H1 (cell line): ENCODE measurements around the gene SCNN1B. TPM values are rescaled to one million over a fixed set of nuclear protein-coding genes. Genes with fewer than 3 reads are reported as not detected.

Source experiments
- CTCF ChIA-PET: fragments of 300-600 bp; sonication (Branson Sonifier 250); formaldehyde crosslinking; loops from one replicate; lab custom pipeline; 2021; ENCODE audit not compliant: partially characterized antibody; lab: Charles Lee
- POLR2A ChIA-PET: fragments of 300-600 bp; sonication (Branson Sonifier 250); formaldehyde crosslinking; loops from one replicate; lab custom pipeline; 2021; ENCODE audit warnings: inconsistent platforms; ENCODE audit not compliant: partially characterized antibody; lab: Charles Lee
- DNase-seq, 2 experiments: peaks; one replicate each; pipeline versions ENCODE4 v3.0.0 to v3.0.0-alpha.2; 2010 to 2022; ENCODE audit warnings: low spot score in 2 of 2, low read depth in 1 of 2, mixed read lengths in 1 of 2
- FAIRE-seq: peaks from 2 replicates; lab custom pipeline; 2011; peaks lifted over from hg19 to GRCh38; lab: Jason Lieb, UNC
- H2AFZ ChIP-seq: 2 replicates; pipeline ENCODE4 v1.8.1; 2012; ENCODE audit warnings: low read length, inconsistent platforms
- H2AK5ac ChIP-seq: 2 replicates; pipeline ENCODE4 v1.6.1; 2013; ENCODE audit warnings: low read depth, low read length
- H2BK120ac ChIP-seq: replicated peaks from 2 replicates; pipeline ENCODE3; 2013; ENCODE audit warnings: low read depth, low read length, inconsistent platforms
- H2BK12ac ChIP-seq: 2 replicates; pipeline ENCODE4 v1.6.1; 2013; ENCODE audit warnings: low read depth, low read length
- H2BK15ac ChIP-seq: 2 replicates; pipeline ENCODE4 v1.6.1; 2013; ENCODE audit warnings: low read length
- H2BK20ac ChIP-seq: 2 replicates; pipeline ENCODE4 v1.6.1; 2013; ENCODE audit warnings: low read length
- H2BK5ac ChIP-seq: 2 replicates; pipeline ENCODE4 v1.6.1; 2013; ENCODE audit warnings: low read depth, low read length
- H3K14ac ChIP-seq: 2 replicates; pipeline ENCODE4 v1.6.1; 2013; ENCODE audit warnings: inconsistent platforms; ENCODE audit not compliant: insufficient read length
- H3K18ac ChIP-seq: 2 replicates; pipeline ENCODE4 v1.6.1; 2013; ENCODE audit warnings: low read length; ENCODE audit errors: extremely low read depth
- H3K23ac ChIP-seq: 2 replicates; pipeline ENCODE4 v1.6.1; 2013; ENCODE audit warnings: inconsistent platforms; ENCODE audit not compliant: insufficient read length
- H3K23me2 ChIP-seq: 2 replicates; pipeline ENCODE4 v1.6.1; 2013; ENCODE audit warnings: low read depth, low read length
- H3K27ac ChIP-seq: 2 replicates; pipeline ENCODE4 v1.6.1; 2011; ENCODE audit warnings: low read depth, low read length, inconsistent platforms
- H3K27me3 ChIP-seq, 4 experiments: replicated peaks in 1 of 4; 1 replicate in 1 of 4; 2 replicates in 3 of 4; pipeline versions ENCODE4 v1.6.1 to v1.8.1; 2011 to 2013; ENCODE audit warnings: low read length in 3 of 4, mild to moderate bottlenecking in 3 of 4, inconsistent platforms in 2 of 4, mixed read lengths in 2 of 4, moderate library complexity in 1 of 4; ENCODE audit not compliant: control insufficient read depth in 3 of 4, insufficient read depth in 3 of 4; ENCODE audit errors: extremely low read depth in 1 of 4
- H3K36me3 ChIP-seq, 4 experiments: 2 replicates each; pipeline versions ENCODE4 v1.6.1 to v1.8.1; 2011 to 2013; ENCODE audit warnings: mild to moderate bottlenecking in 4 of 4, low read length in 3 of 4, moderate library complexity in 2 of 4, control low read depth in 1 of 4, inconsistent platforms in 1 of 4; ENCODE audit not compliant: insufficient read depth in 4 of 4, control insufficient read depth in 2 of 4
- H3K4ac ChIP-seq: replicated peaks from 2 replicates; pipeline ENCODE3; 2013; ENCODE audit warnings: low read length, low read depth, mixed read lengths, inconsistent platforms; ENCODE audit not compliant: insufficient read length
- H3K4me1 ChIP-seq, 4 experiments: replicated peaks in 1 of 4; 1 replicate in 1 of 4; 2 replicates in 3 of 4; pipeline versions ENCODE4 v1.6.1 to v1.8.1; 2011 to 2013; ENCODE audit warnings: low read length in 3 of 4, inconsistent platforms in 2 of 4, mixed read lengths in 1 of 4; ENCODE audit not compliant: insufficient read depth in 4 of 4, control insufficient read depth in 3 of 4
- H3K4me2 ChIP-seq, 2 experiments: 2 replicates each; pipeline versions ENCODE4 v1.6.1 to v1.8.1; 2011 to 2013; ENCODE audit warnings: low read depth in 2 of 2, low read length in 2 of 2, control low read depth in 1 of 2, inconsistent platforms in 1 of 2, mild to moderate bottlenecking in 1 of 2; ENCODE audit not compliant: insufficient read depth in 1 of 2
- H3K4me3 ChIP-seq, 4 experiments: fragments of 200-600, 300-600 bp in 1 of 4; sonication (generic), shearing (Covaris generic), sonication (Bioruptor Twin) in 1 of 4; 2 replicates each; pipeline versions ENCODE4 v1.5.1 to v1.8.1; 2011 to 2016; ENCODE audit warnings: low read length in 4 of 4, low read depth in 3 of 4, control low read depth in 2 of 4, inconsistent platforms in 2 of 4, mild to moderate bottlenecking in 2 of 4, mixed read lengths in 1 of 4, moderate library complexity in 1 of 4; ENCODE audit not compliant: insufficient read depth in 2 of 4; ENCODE audit errors: extremely low read depth in 1 of 4
- H3K56ac ChIP-seq: replicated peaks from 2 replicates; pipeline ENCODE3; 2013; ENCODE audit warnings: low read depth, mild to moderate bottlenecking, mixed read lengths, low read length, inconsistent platforms; ENCODE audit not compliant: insufficient read length
- H3K79me1 ChIP-seq: 2 replicates; pipeline ENCODE4 v1.6.1; 2013; ENCODE audit warnings: low read depth, low read length, control low read depth
- H3K79me2 ChIP-seq, 2 experiments: 2 replicates each; pipeline versions ENCODE4 v1.6.1 to v1.8.1; 2012 to 2013; ENCODE audit warnings: low read length in 2 of 2, mild to moderate bottlenecking in 2 of 2, inconsistent platforms in 1 of 2; ENCODE audit not compliant: insufficient read depth in 2 of 2, control insufficient read depth in 1 of 2
- H3K9ac ChIP-seq, 4 experiments: replicated peaks in 1 of 4; 1 replicate in 1 of 4; 2 replicates in 3 of 4; pipeline versions ENCODE4 v1.6.1 to v1.8.1; 2011 to 2013; ENCODE audit warnings: low read depth in 3 of 4, low read length in 3 of 4, control low read depth in 2 of 4, mild to moderate bottlenecking in 2 of 4, moderate library complexity in 2 of 4, inconsistent platforms in 1 of 4; ENCODE audit errors: extremely low read depth in 1 of 4
- H3K9me3 ChIP-seq, 2 experiments: 2 replicates each; pipeline versions ENCODE4 v1.6.1 to v1.8.1; 2012 to 2013; ENCODE audit warnings: mild to moderate bottlenecking in 2 of 2, moderate library complexity in 2 of 2, control low read depth in 1 of 2, inconsistent platforms in 1 of 2, low read depth in 1 of 2, low read length in 1 of 2, mixed read lengths in 1 of 2; ENCODE audit not compliant: insufficient read depth in 2 of 2
- H4K20me1 ChIP-seq, 2 experiments: replicated peaks in 1 of 2; 2 replicates each; pipeline versions ENCODE3 to v1.8.1; 2011 to 2013; ENCODE audit warnings: inconsistent platforms in 2 of 2, low read length in 2 of 2, mild to moderate bottlenecking in 1 of 2; ENCODE audit not compliant: insufficient read depth in 2 of 2, control insufficient read depth in 1 of 2
- H4K5ac ChIP-seq: 2 replicates; pipeline ENCODE4 v1.6.1; 2013; ENCODE audit warnings: low read length, low read depth, mixed read lengths, inconsistent platforms; ENCODE audit not compliant: insufficient read length
- H4K8ac ChIP-seq: 2 replicates; pipeline ENCODE4 v1.8.0; 2013; ENCODE audit warnings: mild to moderate bottlenecking, moderate library complexity, low read length, inconsistent platforms; ENCODE audit not compliant: insufficient read depth; ENCODE audit errors: extremely low read depth
- H4K91ac ChIP-seq: replicated peaks from 2 replicates; pipeline ENCODE3; 2013; ENCODE audit warnings: low read length, mixed read lengths, inconsistent platforms; ENCODE audit not compliant: insufficient read length
- BRCA1 ChIP-seq: IDR thresholded peaks from 2 replicates; pipeline ENCODE4 v1.6.1; 2012; ENCODE audit warnings: low read depth, low read length, improper control_type of control experiment
- CHD1 ChIP-seq: IDR thresholded peaks from 2 replicates; pipeline ENCODE4 v1.6.1; 2012; ENCODE audit warnings: low read depth, low read length, improper control_type of control experiment
- HDAC6 ChIP-seq: IDR thresholded peaks from one replicate; pipeline ENCODE4 v1.7.1; 2012; ENCODE audit warnings: low read depth, mild to moderate bottlenecking, inconsistent platforms, low read length, moderate library complexity
- MAFK ChIP-seq: IDR thresholded peaks from 2 replicates; pipeline ENCODE4 v1.6.1; 2012; ENCODE audit warnings: low read depth, mild to moderate bottlenecking, improper control_type of control experiment, low read length
- NRF1 ChIP-seq: IDR thresholded peaks from 2 replicates; pipeline ENCODE4 v1.6.1; 2011; ENCODE audit warnings: mild to moderate bottlenecking, low read depth, low read length, improper control_type of control experiment
- PHF8 ChIP-seq: fragments of 200-600 bp; sonication (generic); conservative IDR thresholded peaks from 2 replicates; pipeline ENCODE4 v1.7.1; 2012; ENCODE audit warnings: low read depth, mild to moderate bottlenecking, inconsistent platforms, low read length, moderate library complexity
- SIN3A ChIP-seq, 2 experiments: IDR thresholded peaks in 1 of 2; conservative IDR thresholded peaks in 1 of 2; 2 replicates each; pipeline ENCODE4 v1.6.1; 2011 to 2012; ENCODE audit warnings: low read length in 2 of 2, improper control_type of control experiment in 1 of 2, low read depth in 1 of 2, mild to moderate bottlenecking in 1 of 2
- SIRT6 ChIP-seq: IDR thresholded peaks from one replicate; pipeline ENCODE4 v1.7.1; 2012; ENCODE audit warnings: low read length, inconsistent platforms
- SP2 ChIP-seq: IDR thresholded peaks from 2 replicates; pipeline ENCODE4 v1.6.1; 2012; ENCODE audit warnings: mild to moderate bottlenecking, low read length, inconsistent platforms
- TAF7 ChIP-seq: optimal IDR thresholded peaks from 2 replicates; pipeline ENCODE3; 2011; ENCODE audit warnings: low read depth, mild to moderate bottlenecking, inconsistent platforms, low read length, moderate library complexity, borderline replicate concordance
- ZNF274 ChIP-seq: IDR thresholded peaks from 2 replicates; pipeline ENCODE4 v1.7.0; 2012; ENCODE audit warnings: low read length, borderline replicate concordance; ENCODE audit errors: extremely low read depth
- WGBS, 2 experiments: shearing (Covaris generic) in 1 of 2; methylation state at CpG; one replicate each; pipeline versions ENCODE4 v1.1.6 to v1.1.7; 2013 to 2015; ENCODE audit warnings: low lambda C conversion rate in 2 of 2, mixed read lengths in 2 of 2, inconsistent platforms in 1 of 2, low coverage in 1 of 2, missing lambda C conversion rate in 1 of 2; ENCODE audit not compliant: insufficient replicate concordance in 2 of 2, insufficient coverage in 1 of 2, insufficient read length in 1 of 2; ENCODE audit errors: extremely low coverage in 1 of 2, missing lambda C conversion rate in 1 of 2; 5-methylcytosine and 5-hydroxymethylcytosine counted together
- polyA plus RNA-seq, 7 experiments: library from polyadenylated mRNA; depleted of rRNA in 3 of 7; stranded (reverse) in 5 of 7; unstranded in 2 of 7; fragments of >200 nt in 5 of 7; fragments of 200-250 nt in 2 of 7; gene quantifications; 1 replicate in 5 of 7; 2 replicates in 1 of 7; 4 replicates in 1 of 7; pipeline versions ENCODE4 v1.2.1 to v1.2.3, GENCODE V29; 2011 to 2013; ENCODE audit warnings: missing spikeins in 2 of 7, mixed read lengths in 2 of 7
- total RNA-seq: library from RNA; stranded (reverse); fragmentation: NEBNext Ultra II Directional; extraction: Animal tissue kit (Norgen Biotek cat#: 25700); gene quantifications from 2 replicates; pipeline ENCODE4 v1.2.1, GENCODE V29; 2021
- TF ChIP-seq, protein P1 (sequence below): IDR thresholded peaks from 2 replicates; pipeline ENCODE4 v1.6.1; 2012; ENCODE audit warnings: inconsistent platforms

SCNN1B gene
- total and polyA plus RNA-seq, 2 of the 8 experiments (the other 6 are each of a cell fraction or from before 2014, with no cell fraction given) = 0.20 to 0.95 TPM

DNA sequence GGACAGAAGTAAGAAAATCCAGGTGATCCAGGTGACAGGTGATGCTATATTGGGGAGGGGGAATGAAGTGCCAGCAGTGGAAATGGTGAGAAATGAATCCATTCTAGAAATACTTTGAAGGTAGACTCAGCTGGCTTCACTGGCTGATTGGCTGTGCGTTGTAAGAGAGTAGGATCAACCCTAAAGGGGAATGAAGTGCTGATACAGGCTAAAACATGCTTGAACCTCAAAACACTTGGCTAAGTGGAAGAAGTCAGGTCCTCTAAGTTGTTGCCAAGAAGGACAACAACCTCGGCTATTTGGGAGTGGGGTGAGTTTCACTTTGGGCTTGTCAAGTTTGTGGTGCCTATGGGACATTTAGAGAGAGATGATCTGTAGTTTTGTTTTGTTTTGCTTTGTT is 24.1 kb upstream of the SCNN1B start:
- 93% methylated on average over 2 of the region's 2 CpGs; no CpG with 5 or more reads in 1 of the 2 experiments for WGBS, 2 experiments
- 0 out of 2 replicates have a peak overlapping the region, but pooled peaks have one; percentile 55 for H2BK12ac ChIP-seq
- no peak for FAIRE-seq

More for the DNA sequence above, 24.1 kb upstream of the SCNN1B start:
- Histone ChIP-seq H4K91ac (no peak overlapping the region), H2AK5ac (0 out of 2 replicates have a peak overlapping the region, but pooled peaks have one; percentile 53), H3K56ac (no peak overlapping the region), H3K4me2 (no peak overlapping the region), H3K23ac (no peak overlapping the region), H3K9ac (no peak overlapping the region), H3K4me3 (no peak overlapping the region), H3K23me2 (no peaks in the 10 kb centered on the region; the same call in 1 of the 2 replicates), H2BK5ac (no peak overlapping the region), H2BK120ac (no peak overlapping the region), H3K9me3 (0 out of 4 replicates have a peak, but pooled peaks cover 0 to 2% of the 10 kb centered on the region in 2 experiments), H3K4ac (no peak overlapping the region), H3K36me3 (no peaks in the 10 kb centered on the region), H4K20me1 (no peaks in the 10 kb centered on the region), H4K8ac (no peak overlapping the region), H3K14ac (no peak overlapping the region), H4K5ac (no peak overlapping the region), H3K79me2 (no peaks in the 10 kb centered on the region), H2BK20ac (0 out of 2 replicates have a peak overlapping the region, but pooled peaks have one; percentile 48), H3K4me1 (peaks cover 0 to 6% (median 0%) of the 10 kb centered on the region in 4 experiments; a peak in 3 of 7 replicates), H3K27ac (no peak overlapping the region), H2BK15ac (peak overlapping the region; percentile 92; the same call in 1 of the 2 replicates), H3K27me3 (no peaks in the 10 kb centered on the region), H3K18ac (no peak overlapping the region), H3K79me1 (no peaks in the 10 kb centered on the region), H2AFZ (no peak overlapping the region)
- ChIA-PET CTCF (interaction anchor here (0.7 to 3.2 kb wide), 2 partner anchors 79 to 156 kb away, joined by 3 to 13 read pairs; no protein-coding TSS in a partner anchor), POLR2A (no interaction called here)
- DNase-seq = no peak
- TF ChIP-seq NRF1 (no peak), SP2 (no peak), PHF8 (no peak), SIN3A (conservative IDR thresholded peaks at IDR 0.05 in 1 of 2, IDR thresholded peaks at IDR 0.05 in 1 of 2; ENCODE audit: low read depth in 1 of 2, low read length in 2 of 2) (no peak), SIRT6 (no peak), MAFK (no peak), BRCA1 (no peak), ZNF274 (no peak), HDAC6 (no peak), TAF7 (no peak), CHD1 (no peak)
- TF ChIP-seq, protein P1, sequence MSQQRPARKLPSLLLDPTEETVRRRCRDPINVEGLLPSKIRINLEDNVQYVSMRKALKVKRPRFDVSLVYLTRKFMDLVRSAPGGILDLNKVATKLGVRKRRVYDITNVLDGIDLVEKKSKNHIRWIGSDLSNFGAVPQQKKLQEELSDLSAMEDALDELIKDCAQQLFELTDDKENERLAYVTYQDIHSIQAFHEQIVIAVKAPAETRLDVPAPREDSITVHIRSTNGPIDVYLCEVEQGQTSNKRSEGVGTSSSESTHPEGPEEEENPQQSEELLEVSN = no peak
- TF ChIP-seq, all 59 proteins: peak for 0
